ENCODE data around the gene MND1. TPM values are rescaled to one million over a fixed set of nuclear protein-coding genes. Genes with fewer than 3 reads are reported as not detected.

Gene MND1
- total RNA-seq, 1 experiment from 2014 or later: 24.4 TPM

GRCh38 chr4:153296040-153296823, 48.3 kb upstream of the MND1 start:
- Histone ChIP-seq H3K79me2 (ENCODE audit: low read depth) (no peaks in the 10 kb centered on the region), H3K27me3 (ENCODE audit: insufficient read depth, low read depth) (no peaks in the 10 kb centered on the region), H3K27ac (peak overlapping the region; percentile 68; the same call in 1 of the 2 replicates), H2AFZ (no peak overlapping the region), H3K4me1 (replicated peaks; ENCODE audit: insufficient read depth) (peaks cover 41% of the 10 kb centered on the region), H3K9me3 (ENCODE audit: insufficient read depth, low read depth) (no peaks in the 10 kb centered on the region), H3F3A (ENCODE audit: insufficient read depth, low read depth) (peaks cover 11% of the 10 kb centered on the region), H3K4me3 (no peak overlapping the region), H3K4me2 (peak overlapping the region; percentile 38), H4K20me1 (ENCODE audit: insufficient read depth) (no peaks in the 10 kb centered on the region), H3K9me2 (ENCODE audit: insufficient read depth) (no peaks in the 10 kb centered on the region), H3K36me3 (ENCODE audit: low read depth) (peaks cover 31% of the 10 kb centered on the region)
- ChIA-PET POLR2A (ENCODE audit: unreplicated experiment) (interaction anchor here (0.6 kb wide), 1 partner anchor 62 kb away, joined by 4 read pairs; no protein-coding TSS in a partner anchor), CTCF (no interaction called here)
- no TSS peak for BruUV-seq (replicated peaks)
- peak in 1 of 2 experiments; percentile 50 for DNase-seq
- TF ChIP-seq, protein P1, sequence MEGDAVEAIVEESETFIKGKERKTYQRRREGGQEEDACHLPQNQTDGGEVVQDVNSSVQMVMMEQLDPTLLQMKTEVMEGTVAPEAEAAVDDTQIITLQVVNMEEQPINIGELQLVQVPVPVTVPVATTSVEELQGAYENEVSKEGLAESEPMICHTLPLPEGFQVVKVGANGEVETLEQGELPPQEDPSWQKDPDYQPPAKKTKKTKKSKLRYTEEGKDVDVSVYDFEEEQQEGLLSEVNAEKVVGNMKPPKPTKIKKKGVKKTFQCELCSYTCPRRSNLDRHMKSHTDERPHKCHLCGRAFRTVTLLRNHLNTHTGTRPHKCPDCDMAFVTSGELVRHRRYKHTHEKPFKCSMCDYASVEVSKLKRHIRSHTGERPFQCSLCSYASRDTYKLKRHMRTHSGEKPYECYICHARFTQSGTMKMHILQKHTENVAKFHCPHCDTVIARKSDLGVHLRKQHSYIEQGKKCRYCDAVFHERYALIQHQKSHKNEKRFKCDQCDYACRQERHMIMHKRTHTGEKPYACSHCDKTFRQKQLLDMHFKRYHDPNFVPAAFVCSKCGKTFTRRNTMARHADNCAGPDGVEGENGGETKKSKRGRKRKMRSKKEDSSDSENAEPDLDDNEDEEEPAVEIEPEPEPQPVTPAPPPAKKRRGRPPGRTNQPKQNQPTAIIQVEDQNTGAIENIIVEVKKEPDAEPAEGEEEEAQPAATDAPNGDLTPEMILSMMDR (conservative IDR thresholded peaks at IDR 0.05): no peak
- TF ChIP-seq EZH2 (IDR thresholded peaks at IDR 0.05; ENCODE audit: low read depth): no peak
- intact Hi-C loops (cut with micrococcal nuclease; ENCODE audit: unreplicated experiment): loop anchor here (10.0 kb wide), 2 partner anchors 91 to 301 kb away; partner anchors contain the start of gene TRIM2

DNA sequence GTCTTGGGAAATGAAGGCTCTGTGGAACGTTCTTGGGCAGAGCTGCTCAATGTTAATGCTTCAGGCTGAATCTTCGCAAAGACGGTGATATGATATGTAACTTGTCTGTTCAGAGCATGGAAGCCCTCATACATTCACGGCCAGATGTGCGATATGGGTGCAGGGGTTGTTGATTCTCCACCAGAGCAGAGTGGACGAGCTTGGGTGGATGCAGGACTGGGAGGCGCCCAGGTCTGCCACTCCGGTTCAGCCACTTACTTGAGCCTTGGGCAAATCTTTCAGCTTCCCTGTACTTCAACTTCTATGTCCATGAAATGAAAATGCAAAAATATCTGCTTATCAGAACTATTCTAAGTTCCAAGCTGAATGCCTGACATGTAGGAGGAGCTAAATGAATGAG, 47.4 kb upstream of the MND1 start:
- no peaks in the 10 kb centered on the region for H3K9me3 ChIP-seq (ENCODE audit: insufficient read depth, low read depth)
- peak in 1 of 2 experiments; percentile 2 for DNase-seq
- H3K4me3 ChIP-seq: no peak overlapping the region
- CTCF ChIA-PET: no interaction called here
- no peak overlapping the region for H3K4me2 ChIP-seq
- no TSS peak for BruUV-seq (replicated peaks)
- peaks cover 31% of the 10 kb centered on the region for H3K36me3 ChIP-seq (ENCODE audit: low read depth)
- H4K20me1 ChIP-seq (ENCODE audit: insufficient read depth): no peaks in the 10 kb centered on the region
- TF ChIP-seq EZH2 (IDR thresholded peaks at IDR 0.05; ENCODE audit: low read depth): no peak
- TF ChIP-seq, protein P1 (conservative IDR thresholded peaks at IDR 0.05): no peak
- no peaks in the 10 kb centered on the region for H3K79me2 ChIP-seq (ENCODE audit: low read depth)
- peaks cover 11% of the 10 kb centered on the region for H3F3A ChIP-seq (ENCODE audit: insufficient read depth, low read depth)
- no peak overlapping the region for H2AFZ ChIP-seq
- no peak overlapping the region for H3K27ac ChIP-seq
- H3K4me1 ChIP-seq (replicated peaks; ENCODE audit: insufficient read depth): peaks cover 41% of the 10 kb centered on the region
- no peaks in the 10 kb centered on the region for H3K27me3 ChIP-seq (ENCODE audit: insufficient read depth, low read depth)
- POLR2A ChIA-PET (ENCODE audit: unreplicated experiment): interaction anchor here (0.6 to 0.7 kb wide), 2 partner anchors 10 to 68 kb away, joined by 4 to 6 read pairs; no protein-coding TSS in a partner anchor
- no peaks in the 10 kb centered on the region for H3K9me2 ChIP-seq (ENCODE audit: insufficient read depth)
- intact Hi-C loops (cut with micrococcal nuclease; ENCODE audit: unreplicated experiment): loop anchor here (10.0 kb wide), 2 partner anchors 92 to 302 kb away; partner anchors contain the start of gene TRIM2

- Histone ChIP-seq H4K20me1 (ENCODE audit: insufficient read depth) (no peaks in the 10 kb centered on the region), H3K79me2 (ENCODE audit: low read depth) (no peaks in the 10 kb centered on the region), H3K4me3 (no peak overlapping the region), H3F3A (ENCODE audit: insufficient read depth, low read depth) (no peaks in the 10 kb centered on the region), H3K9me2 (ENCODE audit: insufficient read depth) (no peaks in the 10 kb centered on the region), H3K4me1 (replicated peaks; ENCODE audit: insufficient read depth) (no peaks in the 10 kb centered on the region), H3K9me3 (ENCODE audit: insufficient read depth, low read depth) (no peaks in the 10 kb centered on the region), H3K27me3 (ENCODE audit: insufficient read depth, low read depth) (no peaks in the 10 kb centered on the region), H3K27ac (no peak overlapping the region), H3K4me2 (no peak overlapping the region), H2AFZ (no peak overlapping the region), H3K36me3 (ENCODE audit: low read depth) (no peaks in the 10 kb centered on the region)
- DNase-seq: no peak
- TF ChIP-seq, protein P1 (conservative IDR thresholded peaks at IDR 0.05): no peak
- TF ChIP-seq EZH2 (IDR thresholded peaks at IDR 0.05; ENCODE audit: low read depth): no peak
- CTCF ChIA-PET: no interaction called here
- intact Hi-C loops (cut with micrococcal nuclease; ENCODE audit: unreplicated experiment): no loop called here
- POLR2A ChIA-PET (ENCODE audit: unreplicated experiment): interaction anchor here (0.5 kb wide), 1 partner anchor 134 kb away, joined by 3 read pairs; no protein-coding TSS in a partner anchor
- no TSS peak for BruUV-seq (replicated peaks)
Measured at GRCh38 chr4:153310793-153311192, 33.7 kb upstream of the MND1 start.

Data from PC-9 (cell line).